Measurements from ENCODE around the gene FAT4.

- TF ChIP-seq NRF1 (IDR thresholded peaks at IDR 0.05; ENCODE audit: low read depth, low read length) (no peak), REST (IDR thresholded peaks at IDR 0.05; ENCODE audit: low read depth, low read length) (no peak), CTCF (IDR thresholded peaks at IDR 0.05) (no peak), RAD21 (IDR thresholded peaks at IDR 0.05; ENCODE audit: low read length) (no peak), POLR2AphosphoS5 (IDR thresholded peaks at IDR 0.05; ENCODE audit: low read depth, low read length) (no peak), RFX5 (IDR thresholded peaks at IDR 0.05; ENCODE audit: low read length) (no peak), SMC3 (IDR thresholded peaks at IDR 0.05; ENCODE audit: low read depth, low read length) (no peak)
These were observed 11.7 kb upstream of the FAT4 start for GRCh38 chr4:125303058-125303457.

Data from SK-N-SH (cell line).